Body of pancreas (tissue), 4 donors: Measurements from ENCODE around the gene SLC19A2. TPM values are rescaled to one million over a fixed set of nuclear protein-coding genes. Genes with fewer than 3 reads are reported as not detected.

ENCODE experiments used
- ATAC-seq: fragments of 150-250 bp; one replicate; pipeline ENCODE4 v1.9.1; 2016
- DNase-seq, 4 donors: peaks; one replicate each; pipeline ENCODE4 v3.0.0-alpha.2; 2019
- H3K27ac ChIP-seq, 4 donors: fragments of 200-600 bp; sonication (generic); 1 replicate in 3 of 4; 2 replicates in 1 of 4; pipeline versions ENCODE4 v1.5.1 to v1.6.1; 2016 to 2019; ENCODE audit warnings: mild to moderate bottlenecking in 1 of 4, mixed read lengths in 1 of 4, moderate library complexity in 1 of 4
- H3K27me3 ChIP-seq, 2 donors: fragments of 200-600 bp; sonication (generic); one replicate each; pipeline ENCODE4 v1.6.0; 2016; ENCODE audit warnings: mild to moderate bottlenecking in 1 of 2
- H3K36me3 ChIP-seq, 2 donors: fragments of 200-600 bp; sonication (generic); replicated peaks in 1 of 2; 2 replicates each; pipeline ENCODE4 v1.5.1; 2016; ENCODE audit warnings: low read depth in 2 of 2; ENCODE audit not compliant: insufficient read depth in 1 of 2
- H3K4me1 ChIP-seq: fragments of 200-600 bp; sonication (generic); one replicate; pipeline ENCODE4 v1.6.0; 2016
- H3K4me3 ChIP-seq, 2 donors: fragments of 200-600 bp; sonication (generic); 1 replicate in 1 of 2; 2 replicates in 1 of 2; pipeline ENCODE4 v1.5.1; 2016 to 2019
- H3K9me3 ChIP-seq, 3 donors: fragments of 200-600 bp; sonication (generic); 1 replicate in 2 of 3; 2 replicates in 1 of 3; pipeline ENCODE4 v1.5.1; 2016
- CTCF ChIP-seq, 7 experiments: fragments of 450-650 bp in 4 of 7; fragments of 200-600 bp in 3 of 7; sonication (generic) in 3 of 7; IDR thresholded peaks; one replicate each; pipeline ENCODE4 v1.5.1; 2016 to 2019; ENCODE audit warnings: antibody characterized with exemption in 7 of 7
- POLR2A ChIP-seq, 3 donors: fragments of 450-650 bp; IDR thresholded peaks; one replicate each; pipeline ENCODE4 v1.6.1; 2016; ENCODE audit warnings: antibody characterized with exemption in 3 of 3, mild to moderate bottlenecking in 2 of 3
- WGBS, 2 donors: methylation state at CpG; one replicate each; pipeline ENCODE4 v1.1.5; 2017; 5-methylcytosine and 5-hydroxymethylcytosine counted together
- intact Hi-C: fragments of 100-400 bp; cut with DNase I; formaldehyde crosslinking; loops from one replicate; pipeline ENCODE4 v1.15.1; 2023
- total RNA-seq, 2 donors: library from RNA; depleted of rRNA; stranded (reverse); fragments of >200 nt; gene quantifications; one replicate each; pipeline ENCODE4 v1.1.0, GENCODE V29; 2016

The SLC19A2 gene
- total RNA-seq, 2 donors from 2014 or later, result 15.0 to 18.1 TPM

- H3K36me3 ChIP-seq, result no peaks in the 10 kb centered on the region
- peaks cover 0 to 5% (median 0%) of the 10 kb centered on the region in 3 donors for H3K9me3 ChIP-seq
- no peak overlapping the region for H3K4me3 ChIP-seq
- no peaks in the 10 kb centered on the region for H3K4me1 ChIP-seq
- DNase-seq (no peak), ATAC-seq (no peak)
- TF ChIP-seq POLR2A (IDR thresholded peaks at IDR 0.05) (no peak), CTCF (IDR thresholded peaks at IDR 0.05) (no peak)
- H3K27me3 ChIP-seq, result no peaks in the 10 kb centered on the region
- H3K27ac ChIP-seq, result no peak overlapping the region
- 86 to 89% methylated on average over 2 of the region's 2 CpGs for WGBS, 2 donors
- intact Hi-C loops, result no loop called here
Observed at GRCh38 chr1:169517558-169518186, 31.9 kb upstream of the SLC19A2 start.

GRCh38 chr1:169515641-169516040, 29.9 kb upstream of the SLC19A2 start:
- Histone ChIP-seq H3K4me1 (no peaks in the 10 kb centered on the region), H3K27ac (no peak overlapping the region), H3K27me3 (no peaks in the 10 kb centered on the region), H3K9me3 (peaks cover 0 to 5% (median 0%) of the 10 kb centered on the region in 3 donors), H3K36me3 (no peaks in the 10 kb centered on the region), H3K4me3 (no peak overlapping the region)
- no peak for DNase-seq
- ATAC-seq, result no peak
- TF ChIP-seq POLR2A (IDR thresholded peaks at IDR 0.05) (no peak), CTCF (IDR thresholded peaks at IDR 0.05) (no peak)
- intact Hi-C loops, result no loop called here

- H3K9me3 ChIP-seq, result peaks cover 0 to 5% (median 0%) of the 10 kb centered on the region in 3 donors
- H3K27ac ChIP-seq, result no peak overlapping the region
- H3K27me3 ChIP-seq, result no peaks in the 10 kb centered on the region
- H3K36me3 ChIP-seq, result no peaks in the 10 kb centered on the region
- WGBS, 2 donors, result 55 to 59% methylated on average over 2 of the region's 2 CpGs
- DNase-seq, result no peak
- H3K4me1 ChIP-seq, result no peaks in the 10 kb centered on the region
- H3K4me3 ChIP-seq, result no peak overlapping the region
- no peak for TF ChIP-seq POLR2A (IDR thresholded peaks at IDR 0.05)
- TF ChIP-seq CTCF (IDR thresholded peaks at IDR 0.05), result no peak
- intact Hi-C loops, result no loop called here
- ATAC-seq, result no peak
Observed at GRCh38 chr1:169514566-169515270, 29.0 kb upstream of the SLC19A2 start.

- Histone ChIP-seq H3K27ac (no peak overlapping the region), H3K27me3 (no peaks in the 10 kb centered on the region), H3K4me3 (no peak overlapping the region), H3K9me3 (peaks cover 0 to 5% (median 0%) of the 10 kb centered on the region in 3 donors), H3K36me3 (no peaks in the 10 kb centered on the region), H3K4me1 (peaks cover 13% of the 10 kb centered on the region)
- ATAC-seq (no peak), DNase-seq (peak in 1 of 4 donors; percentile 25)
- TF ChIP-seq POLR2A (IDR thresholded peaks at IDR 0.05), result no peak
- TF ChIP-seq CTCF (IDR thresholded peaks at IDR 0.05), result no peak
- intact Hi-C loops, result no loop called here
Observed at GRCh38 chr1:169513208-169513607, 27.5 kb upstream of the SLC19A2 start.
